NAMALWA (cell line): ENCODE data around the gene ALOXE3.
"Not testable (repeated sequence)": the region's sequence is repeated elsewhere in the genome, so short reads cannot be mapped to it uniquely, and the experiment has no call there.

Experiments used
- DNase-seq: peaks from one replicate; pipeline ENCODE4 v3.0.0-alpha.2; 2015; ENCODE audit warnings: low spot score

The ALOXE3 gene

DNA sequence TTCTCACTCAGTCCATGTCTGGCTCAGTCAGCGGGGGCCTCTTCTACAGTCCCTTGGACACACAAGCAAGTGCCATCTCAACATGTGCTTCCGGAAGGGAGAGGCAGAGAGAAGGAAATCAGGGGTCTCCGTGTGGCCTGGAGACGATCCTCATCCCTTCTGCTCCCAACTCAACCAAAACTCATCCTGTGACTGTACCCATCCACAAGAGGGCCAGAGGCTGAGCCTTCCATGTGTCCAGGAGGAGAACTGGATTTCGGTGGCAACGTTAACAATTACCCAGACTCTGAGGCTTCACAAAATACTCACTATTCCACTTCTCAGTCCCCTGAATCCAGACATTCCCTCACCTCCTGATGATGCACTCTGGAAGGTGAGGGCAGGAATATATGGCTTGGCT lies 23.0 kb downstream of the ALOXE3 start:
- no peak for DNase-seq

DNA sequence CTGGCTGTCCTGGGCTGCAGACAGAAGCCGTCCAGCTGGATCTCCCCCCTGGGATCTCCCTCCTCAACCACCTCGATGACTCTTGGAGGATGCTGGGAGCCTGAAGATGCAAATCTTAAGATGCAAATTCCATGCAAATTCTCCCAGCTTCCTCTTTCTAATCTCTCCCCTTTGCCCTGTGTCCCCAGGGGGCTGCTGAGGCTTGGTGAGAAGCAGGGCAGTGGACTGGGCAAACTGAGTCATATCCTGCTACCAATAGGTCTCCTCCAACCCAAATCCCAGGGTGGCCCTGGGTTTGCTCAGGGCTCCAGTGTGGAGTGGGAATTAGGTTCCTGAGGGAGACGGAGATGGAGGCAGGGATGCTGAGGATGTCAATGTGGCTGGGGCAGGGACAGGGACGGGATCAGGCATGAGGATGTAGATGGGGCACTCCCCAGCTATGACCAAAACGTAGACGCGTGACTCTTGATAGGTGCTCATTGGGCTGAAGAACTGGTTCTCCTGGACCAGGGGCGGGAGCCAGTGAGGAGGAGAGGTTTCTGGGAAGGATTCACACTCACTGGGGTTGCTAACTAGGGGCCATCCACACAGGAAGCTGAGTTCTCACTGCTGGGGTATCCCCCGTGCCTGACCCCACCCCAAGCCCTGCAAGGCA lies 27.2 kb downstream of the ALOXE3 start:
- peak; percentile 89 for DNase-seq

DNA sequence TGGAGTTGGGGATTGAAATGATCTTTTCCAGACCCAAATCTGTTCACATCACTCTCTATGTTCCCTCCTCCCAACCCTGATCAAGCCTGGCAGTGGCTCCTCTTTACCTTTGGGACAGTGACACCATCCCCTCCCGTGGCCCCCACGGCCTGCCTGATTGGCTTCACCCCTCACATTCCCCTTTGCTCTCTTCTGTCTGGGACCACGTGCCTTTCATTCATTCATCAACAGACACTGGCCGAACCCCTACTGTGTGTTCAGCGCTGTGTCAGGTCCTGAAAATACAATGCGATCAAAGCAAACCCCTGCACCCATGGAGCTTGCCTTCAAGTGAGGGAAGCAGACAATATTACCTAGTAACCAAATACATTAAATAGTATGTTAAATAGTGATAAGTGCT lies 28.6 kb downstream of the ALOXE3 start:
- DNase-seq, result no peak

DNA sequence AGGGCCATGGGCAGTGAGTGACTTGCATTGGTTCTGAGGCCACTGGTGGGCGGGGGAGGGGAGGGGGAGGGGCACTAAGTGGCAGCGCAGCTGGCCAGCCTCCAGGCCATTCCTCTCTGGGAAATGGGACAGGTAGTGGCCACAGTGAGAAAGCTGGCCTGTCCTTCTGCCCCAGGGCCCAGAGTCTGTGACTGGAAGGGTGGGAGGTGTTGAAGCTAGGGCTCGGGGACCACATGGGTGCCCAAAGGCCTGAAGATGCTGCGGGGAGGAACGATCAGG lies 30.4 kb downstream of the ALOXE3 start:
- no peak for DNase-seq

DNA sequence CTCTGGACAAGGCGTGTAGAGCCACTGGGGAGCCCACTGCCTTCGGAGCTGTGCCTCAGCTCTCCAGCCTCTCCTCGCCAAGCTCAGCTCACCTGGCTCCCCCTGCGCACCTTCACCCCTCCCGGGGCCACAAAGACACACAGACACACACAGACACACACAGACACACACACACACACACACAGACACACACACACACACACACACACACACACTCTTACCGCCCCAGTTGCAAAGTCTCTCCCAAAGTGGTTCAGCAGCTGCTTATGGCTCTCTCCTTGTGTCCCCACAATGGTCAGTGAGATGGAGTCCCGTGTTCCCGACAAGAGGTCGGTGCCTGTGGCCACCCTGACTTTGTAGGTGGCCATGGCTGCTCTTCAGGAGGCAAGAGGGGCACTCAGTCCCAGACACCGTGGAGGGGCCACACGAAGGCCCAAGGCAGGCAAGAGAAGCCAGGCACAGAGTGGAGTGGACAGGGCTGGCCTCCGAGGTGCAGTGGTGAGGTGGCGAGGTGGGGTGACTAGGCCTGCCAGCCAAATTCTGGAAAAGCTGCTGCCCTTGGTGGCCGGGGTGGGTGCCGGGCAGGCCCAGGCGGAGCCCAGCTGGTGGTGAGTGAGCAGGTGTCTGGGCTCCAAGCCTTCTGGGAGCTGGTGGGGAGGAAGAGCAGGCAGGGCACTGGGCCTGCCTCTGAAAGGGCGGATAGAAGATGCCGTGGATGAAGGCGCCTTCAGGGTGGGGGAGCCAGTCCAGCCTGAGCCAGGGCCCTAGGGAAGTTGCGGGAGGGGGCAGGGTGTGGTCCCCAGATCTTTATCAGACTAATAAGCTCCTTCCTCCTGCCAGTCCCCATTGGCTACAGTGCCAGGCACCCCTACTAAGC lies 31.0 kb downstream of the ALOXE3 start, which contains the start of gene ALOX12B:
TSS of gene ALOX12B (minus strand) at position 642 of the 877 bp plus-strand sequence. CDS start at position 368, 274 bp downstream.
- DNase-seq, result no peak

DNA sequence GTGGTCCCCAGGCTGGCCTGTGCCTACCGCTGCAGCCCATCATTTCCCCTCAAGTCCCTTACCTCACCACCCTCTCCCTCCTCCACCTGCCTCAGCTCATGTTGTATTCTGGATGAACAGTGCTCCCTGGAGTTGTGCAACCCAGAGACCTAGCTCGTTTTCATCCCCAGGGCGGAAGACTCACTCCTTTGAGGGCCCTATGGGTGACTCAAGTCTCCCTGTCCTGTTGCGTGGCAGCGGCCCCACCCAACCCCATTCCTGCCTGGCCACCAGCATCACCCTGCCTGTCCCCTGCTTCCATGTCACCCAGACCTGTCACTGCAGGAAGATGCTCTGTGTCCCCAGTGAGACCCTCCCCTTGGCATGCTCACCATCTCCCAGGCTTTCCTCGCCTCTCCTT lies 34.1 kb downstream of the ALOXE3 start:
- no peak for DNase-seq

DNA sequence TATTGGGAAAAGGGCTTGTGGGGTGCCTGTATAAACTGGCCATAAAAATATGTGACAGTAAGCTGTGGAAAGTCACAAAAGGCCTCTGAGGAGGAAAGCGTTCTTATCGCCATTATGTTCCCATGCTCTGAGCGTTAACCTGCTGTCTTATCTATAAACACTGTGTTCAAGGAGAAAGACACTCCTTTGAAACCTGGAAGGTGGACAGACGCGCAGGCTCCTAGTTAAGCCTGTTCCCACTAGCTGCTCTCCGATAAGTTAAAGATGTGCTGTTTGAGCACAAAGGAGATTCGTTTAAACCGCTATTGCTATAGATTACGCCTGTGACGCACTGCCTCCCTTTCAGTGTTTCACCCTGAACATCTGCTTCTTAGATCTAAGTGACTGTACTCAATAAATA lies 36.0 kb downstream of the ALOXE3 start:
- no peak for DNase-seq

DNA sequence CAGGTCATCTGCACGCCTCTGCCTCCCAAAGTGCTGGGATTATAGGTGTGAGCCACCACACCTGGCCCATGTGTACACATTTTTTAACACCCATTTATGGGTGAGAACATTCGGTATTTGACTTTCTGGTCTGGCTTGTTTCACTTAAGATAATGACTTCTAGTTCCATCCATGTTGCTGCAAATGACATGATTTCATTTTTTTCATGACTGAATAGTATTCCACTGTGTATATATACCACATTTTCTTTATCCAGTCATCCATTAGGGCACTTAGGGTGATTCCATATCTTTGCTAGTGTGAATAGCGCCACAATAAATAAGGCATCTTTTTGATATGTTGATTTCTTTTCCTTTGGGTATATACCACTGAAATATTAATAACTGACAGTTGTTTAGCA lies 36.4 kb downstream of the ALOXE3 start:
- DNase-seq, result no peak

DNA sequence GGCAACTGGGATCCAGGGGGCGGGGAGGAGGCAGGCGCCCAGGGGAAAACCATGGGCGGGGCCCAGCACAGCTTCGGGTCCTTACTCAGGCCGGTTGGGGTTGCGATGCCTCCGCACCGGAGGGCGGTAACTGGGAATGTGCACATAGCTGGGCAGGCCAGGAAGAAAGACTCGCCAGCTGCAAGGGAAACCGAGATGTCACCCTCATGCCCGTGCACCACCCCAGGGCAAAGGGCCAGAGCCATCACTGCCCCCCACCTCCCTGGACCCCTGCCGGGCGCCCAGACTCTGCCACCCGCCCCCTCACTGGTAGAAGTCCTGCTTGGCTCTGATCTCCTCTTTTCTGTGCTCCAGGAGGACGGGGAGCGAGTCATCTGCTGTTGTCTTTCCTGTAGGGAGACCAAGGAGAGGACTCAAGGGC lies 37.5 kb downstream of the ALOXE3 start:
- DNase-seq, result no peak

DNA sequence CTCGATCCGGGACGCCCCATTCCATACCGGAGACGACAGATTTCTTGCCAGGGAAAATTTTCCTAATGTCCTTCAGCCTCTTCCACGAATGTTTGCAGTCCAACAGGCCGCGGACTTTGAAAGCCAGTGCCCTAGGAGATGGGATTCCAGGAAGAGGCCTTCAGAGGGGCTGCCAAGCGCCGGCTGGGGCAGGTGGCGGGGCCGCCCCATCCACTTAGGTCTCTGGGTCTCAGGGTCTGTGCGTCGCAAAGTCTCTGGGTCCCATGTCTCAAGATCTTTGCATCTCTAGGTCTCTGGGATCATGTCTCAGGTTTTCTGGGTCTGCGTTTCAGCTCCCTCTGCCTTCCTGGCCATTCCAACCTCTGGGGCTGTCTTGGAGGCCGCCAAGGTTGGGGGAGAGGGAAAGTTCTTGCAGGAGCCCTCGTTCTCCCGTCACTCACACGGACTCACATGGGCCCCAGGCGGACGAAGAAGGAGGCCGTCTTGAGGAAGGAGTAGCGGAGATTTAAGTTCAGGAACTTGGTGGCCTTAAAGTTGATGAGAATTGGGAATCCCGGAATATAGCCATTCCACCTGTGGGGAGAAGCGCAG lies 38.0 kb downstream of the ALOXE3 start:
- no peak for DNase-seq

DNA sequence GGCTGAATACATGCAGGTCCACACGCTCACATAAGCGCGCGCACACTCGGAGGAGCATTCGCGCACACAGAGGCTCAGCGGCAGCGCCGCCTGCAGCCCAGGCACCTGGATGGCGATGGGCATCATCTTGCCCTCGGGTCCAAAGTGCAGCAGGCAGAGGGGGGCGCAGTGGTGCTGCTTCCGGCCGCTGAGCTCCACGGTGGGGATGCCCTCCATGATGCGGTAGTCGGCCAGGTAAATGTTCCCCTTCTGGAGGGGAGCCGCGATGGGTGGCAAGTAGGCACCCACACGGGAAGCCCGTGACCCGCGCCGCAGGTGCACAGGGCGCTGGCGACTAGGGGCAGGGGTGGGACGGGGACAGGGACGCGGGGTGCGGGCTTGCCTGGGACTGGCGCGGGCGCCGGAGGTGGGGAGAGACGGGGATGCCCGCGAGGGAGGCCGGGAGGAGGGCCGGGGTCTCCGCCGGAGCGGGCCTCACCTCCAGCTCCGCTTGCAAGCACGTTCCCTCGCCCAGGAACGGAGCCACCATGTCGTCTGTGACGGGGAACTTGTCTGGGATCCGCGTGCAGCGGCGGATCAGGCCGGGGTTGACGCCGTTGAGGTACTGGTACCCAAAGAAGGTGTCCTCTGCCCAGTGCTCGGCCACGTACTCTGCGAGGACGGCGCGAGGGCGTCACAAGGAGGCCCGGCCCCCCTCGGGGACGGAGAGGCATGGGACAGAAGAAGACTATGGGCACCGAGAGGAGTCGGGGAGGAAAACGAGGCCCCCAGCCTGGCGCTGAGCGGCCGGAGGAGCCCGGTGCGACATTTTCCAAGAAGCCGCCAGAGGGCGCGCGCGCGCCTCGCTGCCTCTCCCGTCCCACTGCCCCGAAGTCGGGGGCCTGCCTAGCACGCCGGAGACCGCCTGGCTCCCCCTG lies 38.8 kb downstream of the ALOXE3 start:
- no peak for DNase-seq

DNA sequence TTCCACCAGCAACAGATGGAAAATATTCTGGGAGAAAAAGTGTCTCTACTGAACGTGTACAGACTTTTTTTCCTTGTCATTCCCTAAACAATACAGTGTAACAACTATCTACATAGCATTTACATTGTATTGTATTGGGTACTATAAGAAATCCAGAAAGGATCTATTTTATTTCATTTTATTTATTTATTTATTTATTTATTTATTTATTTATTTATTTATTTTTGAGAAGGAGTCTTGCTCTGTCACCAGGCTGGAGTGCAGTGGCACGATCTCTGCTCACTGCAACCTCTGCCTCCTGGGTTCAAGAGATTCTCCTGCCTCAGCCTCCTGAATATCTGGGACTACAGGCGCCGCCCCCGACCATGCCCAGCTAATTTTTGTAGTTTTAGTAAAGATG lies 40.4 kb downstream of the ALOXE3 start:
- DNase-seq, result not testable (repeated sequence)

DNA sequence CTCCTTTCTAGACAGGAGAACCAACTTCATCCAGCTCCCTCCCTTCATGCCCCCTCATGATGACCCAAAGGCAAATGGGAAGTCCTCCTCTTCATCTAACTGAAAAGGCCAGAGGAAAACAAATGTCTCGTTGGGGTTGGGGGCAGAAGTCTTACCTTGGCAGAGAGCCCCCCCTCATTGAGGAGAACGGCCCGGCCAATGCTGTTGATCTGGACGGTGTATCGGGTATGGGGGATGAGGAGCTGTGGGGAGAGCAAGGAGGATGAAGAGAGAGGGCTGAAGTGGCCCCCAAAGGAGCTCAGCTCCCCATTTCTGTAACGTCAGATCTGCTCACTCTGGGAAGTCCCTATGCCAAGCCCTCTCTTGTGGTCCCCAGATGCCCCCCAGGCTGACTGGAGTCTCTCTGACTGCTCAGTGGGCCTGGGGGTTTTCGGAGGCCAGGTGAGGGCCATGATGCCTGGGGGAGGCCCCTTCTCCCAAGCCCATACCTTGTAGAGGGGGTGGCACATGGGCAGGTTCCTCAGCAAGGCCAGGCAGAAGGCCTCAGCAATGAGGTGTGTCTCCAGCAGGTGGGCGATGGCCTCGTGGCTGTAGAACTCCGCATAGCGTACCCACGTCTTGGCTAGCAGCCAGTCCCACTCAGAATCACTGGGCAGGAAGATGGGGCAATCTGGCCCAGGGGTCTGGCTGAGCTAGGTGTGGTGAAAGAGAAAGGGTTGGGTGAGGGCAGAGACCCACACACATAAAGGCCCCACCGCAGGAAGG lies 41.6 kb downstream of the ALOXE3 start:
- DNase-seq, result no peak

DNA sequence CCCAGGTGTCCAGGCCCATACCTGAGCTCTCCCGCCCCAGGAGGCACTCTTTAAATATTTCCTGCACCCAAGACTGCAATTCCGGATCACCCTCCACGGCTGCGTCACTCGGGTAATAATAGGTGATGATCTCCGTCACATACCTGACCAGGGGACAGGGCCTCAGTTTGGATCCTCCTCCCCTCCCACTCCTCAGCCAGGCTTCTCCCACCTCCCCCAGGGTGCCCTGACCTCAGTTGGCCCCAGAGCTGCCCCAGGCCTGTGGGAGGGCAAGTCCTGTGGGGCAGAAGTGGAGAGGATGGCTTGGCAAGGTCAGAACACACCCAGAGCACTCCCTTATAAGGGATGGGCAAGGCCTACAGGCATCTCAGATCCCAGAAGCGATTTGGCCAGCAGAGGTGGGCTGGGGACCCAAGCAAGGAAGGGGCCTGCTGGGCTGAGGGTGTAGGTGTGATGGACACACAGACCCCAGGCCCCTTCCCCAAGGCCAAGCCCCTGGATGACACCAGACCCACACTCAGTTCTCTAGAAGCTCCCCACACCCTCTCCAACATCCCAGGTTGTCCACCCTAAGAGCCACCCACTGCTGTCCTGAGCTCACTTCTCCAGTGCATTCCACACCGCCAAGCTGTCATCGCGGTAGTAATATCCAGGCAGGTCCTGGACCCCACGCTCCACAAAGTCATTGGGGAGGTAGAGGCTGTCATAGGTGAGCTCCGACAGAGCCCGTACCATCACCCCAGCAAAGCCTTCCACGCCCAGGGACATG lies 42.6 kb downstream of the ALOXE3 start:
- DNase-seq, result no peak

DNA sequence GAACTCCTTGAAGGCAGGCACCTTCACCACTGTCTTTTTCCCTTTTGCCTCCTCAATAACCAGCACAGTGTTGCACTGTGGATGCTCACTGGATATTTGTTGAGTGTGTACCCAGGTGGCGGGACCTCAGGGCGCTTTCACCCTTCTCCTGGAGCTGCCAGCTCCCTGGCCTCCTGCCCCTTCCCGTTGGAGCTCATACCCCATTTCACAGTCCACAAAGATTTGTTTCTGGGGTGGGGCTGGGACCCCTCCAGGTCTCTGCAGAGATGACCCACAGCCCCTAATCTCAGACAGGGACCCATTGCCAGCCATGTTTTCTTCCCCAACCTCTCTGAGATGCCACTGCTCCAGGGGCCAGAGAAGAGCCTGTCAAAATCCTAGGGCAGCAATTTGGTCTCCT lies 43.2 kb downstream of the ALOXE3 start:
- DNase-seq, result no peak

DNA sequence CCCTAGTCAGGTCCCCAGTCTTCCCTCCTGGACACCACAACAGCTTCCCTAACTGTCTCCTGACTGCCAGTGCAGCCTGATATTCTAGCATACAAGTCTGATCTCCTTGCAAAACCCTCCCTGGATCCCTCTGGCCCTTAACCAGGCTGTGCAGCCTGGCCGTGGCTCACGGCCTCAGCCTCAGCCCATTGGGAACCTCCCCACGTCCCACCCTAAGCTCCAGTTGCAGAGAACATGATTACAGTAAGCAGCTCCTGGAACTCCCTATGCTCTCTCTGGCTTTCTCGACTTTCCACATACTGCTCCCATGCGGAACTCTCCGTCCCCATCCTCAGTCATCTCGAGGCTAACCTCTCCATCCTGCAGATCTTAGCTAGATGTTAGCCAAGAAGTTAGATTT lies 43.8 kb downstream of the ALOXE3 start:
- no peak for DNase-seq

DNA sequence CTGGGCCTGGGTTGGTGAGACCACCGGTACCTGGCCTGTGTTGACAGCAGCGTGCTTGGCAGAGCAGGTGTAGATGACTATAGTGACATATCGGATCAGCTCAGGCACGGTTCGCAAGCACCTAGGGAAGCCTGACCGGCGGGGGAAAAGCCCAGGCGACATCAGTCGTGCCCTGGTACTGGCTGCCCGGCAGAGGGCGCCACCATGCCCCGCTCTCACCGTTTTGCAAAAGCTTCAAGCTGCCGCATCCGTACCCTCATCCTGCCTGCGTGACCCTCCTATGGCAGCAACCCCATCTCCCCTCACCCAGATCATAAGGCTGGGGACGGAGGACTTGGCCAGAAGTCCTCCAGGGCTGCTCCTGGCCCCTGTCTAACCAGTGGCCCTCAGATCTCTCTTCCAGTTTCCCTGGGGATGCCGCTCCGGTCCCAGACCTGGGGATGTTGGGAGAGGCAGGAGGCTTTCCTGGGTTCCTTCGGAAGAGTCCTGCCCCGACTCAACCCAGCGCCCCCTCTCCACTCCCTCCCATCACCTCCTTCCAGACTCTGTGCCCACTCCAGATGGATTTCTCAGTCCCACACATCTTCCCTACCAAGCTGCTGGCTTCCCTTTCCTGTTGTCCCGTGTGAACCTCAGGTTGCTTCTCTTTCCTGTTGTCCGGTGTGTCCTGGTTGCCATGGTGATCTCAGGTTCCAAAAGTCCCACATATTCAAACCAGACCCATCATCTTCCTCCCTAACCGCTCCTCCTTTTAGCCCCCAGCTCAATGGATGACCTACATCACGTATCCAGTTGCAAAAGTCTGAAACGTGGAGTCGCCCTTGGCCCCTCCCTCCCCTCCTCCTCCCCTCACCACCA lies 44.5 kb downstream of the ALOXE3 start:
- DNase-seq, result peak; percentile 69

DNA sequence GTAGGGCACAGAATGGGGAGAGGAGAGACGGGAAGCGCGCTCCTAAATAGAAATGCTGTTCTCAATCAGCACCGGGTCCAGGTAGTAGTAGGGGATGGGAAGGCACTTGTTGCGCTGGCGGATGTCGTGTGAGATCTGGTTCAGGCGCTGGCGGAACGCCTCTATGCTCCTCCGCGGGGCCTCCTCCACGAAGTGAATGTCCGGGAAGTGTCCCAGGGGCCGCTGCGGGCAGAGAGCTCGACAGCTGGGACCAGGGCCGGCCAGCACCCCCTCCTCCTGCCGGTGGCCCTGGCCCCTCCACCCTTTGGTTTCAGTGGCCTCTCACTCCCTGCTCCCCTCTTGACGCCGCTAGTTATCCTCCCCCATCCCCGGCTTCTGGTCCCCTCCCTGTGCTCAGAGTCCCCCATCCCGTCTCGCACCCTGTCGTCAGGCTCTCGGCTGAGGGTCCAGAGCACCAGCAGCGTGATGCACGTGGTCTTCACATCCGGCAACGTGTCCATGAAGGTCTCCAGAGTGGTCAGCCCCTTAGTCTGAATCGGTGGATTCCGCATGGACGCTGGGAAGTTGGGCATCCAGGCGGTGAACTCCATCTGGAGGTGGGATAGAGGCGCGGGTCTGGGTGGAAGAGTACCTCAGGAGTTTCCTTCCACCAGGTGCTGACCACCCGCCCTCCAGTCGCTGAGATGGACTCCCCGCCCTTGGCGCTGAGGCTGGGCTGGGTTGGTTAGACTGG lies 45.4 kb downstream of the ALOXE3 start:
- no peak for DNase-seq

DNA sequence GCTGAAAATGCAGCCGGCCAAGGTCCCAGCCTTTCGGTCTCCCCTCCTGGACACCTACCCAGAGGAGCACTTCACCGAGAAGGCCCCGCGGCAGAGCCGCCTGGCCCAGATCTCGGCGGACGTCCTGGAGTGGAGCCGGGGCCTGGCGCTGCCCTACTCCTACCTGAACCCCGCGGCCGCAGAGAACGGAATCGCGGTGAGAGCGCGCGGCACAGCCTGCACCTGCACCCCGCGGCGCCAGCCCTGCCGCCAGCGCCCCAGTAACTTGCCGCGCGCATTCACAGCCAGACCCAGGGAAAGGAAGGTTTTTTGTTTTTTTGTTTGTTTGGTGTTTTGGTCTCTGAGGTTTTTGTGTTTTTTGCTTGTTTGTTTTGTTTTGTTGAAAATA lies 46.0 kb downstream of the ALOXE3 start:
- no peak for DNase-seq
